Sigmoid colon (tissue), 4 donors: ENCODE results near the gene IFT43.

Source experiments
- CTCF ChIP-seq, 4 experiments: fragments of 450-650 bp in 3 of 4; fragments of 200-600 bp in 1 of 4; IDR thresholded peaks; one replicate each; pipeline ENCODE4 v1.5.1; 2016 to 2019; ENCODE audit warnings: antibody characterized with exemption in 4 of 4, mild to moderate bottlenecking in 3 of 4, moderate library complexity in 2 of 4
- POLR2AphosphoS5 ChIP-seq, 4 donors: sonication (generic); formaldehyde crosslinking; IDR thresholded peaks; one replicate each; pipeline ENCODE4 v1.6.1; 2017; ENCODE audit warnings: antibody characterized with exemption in 4 of 4

- no peak for TF ChIP-seq CTCF (IDR thresholded peaks at IDR 0.05)
- no peak for TF ChIP-seq POLR2AphosphoS5 (IDR thresholded peaks at IDR 0.05)
These were observed 46.4 kb upstream of the IFT43 start for GRCh38 chr14:75939200-75939599.
